AG04450 (cell line): ENCODE data around the gene PPM1M. TPM values are rescaled to one million over a fixed set of nuclear protein-coding genes. Genes with fewer than 3 reads are reported as not detected.

Experiments used
- CTCF ChIA-PET: fragments of 300-600, 350-600 bp; formaldehyde crosslinking; extraction: SDS; loops from one replicate; lab custom pipeline; 2022; ENCODE audit warnings: antibody characterized with exemption, inconsistent platforms; lab: Charles Lee
- POLR2A ChIA-PET: fragments of 350-600 bp; formaldehyde crosslinking; extraction: SDS; loops from one replicate; lab custom pipeline; 2021; ENCODE audit warnings: antibody characterized with exemption, inconsistent platforms; lab: Yijun Ruan, JAX
- DNase-seq: peaks from one replicate; pipeline ENCODE4 v3.0.0-alpha.2; 2011; ENCODE audit warnings: low read depth, low spot score
- H3K27ac ChIP-seq: one replicate; pipeline ENCODE4 v1.5.1; 2012; ENCODE audit warnings: low read depth, low read length, control low read depth
- H3K27me3 ChIP-seq: one replicate; pipeline ENCODE4 v1.6.0; 2012; ENCODE audit warnings: low read length; ENCODE audit not compliant: control insufficient read depth, insufficient read depth
- H3K4me3 ChIP-seq: 2 replicates; pipeline ENCODE4 v1.5.1; 2011; ENCODE audit warnings: mild to moderate bottlenecking, low read depth, low read length, control low read depth
- H3K9me3 ChIP-seq: 2 replicates; pipeline ENCODE4 v1.5.1; 2012; ENCODE audit warnings: low read length; ENCODE audit not compliant: control insufficient read depth, insufficient read depth
- polyA plus RNA-seq: library from polyadenylated mRNA; depleted of rRNA; stranded (reverse); fragments of >200 nt; gene quantifications from 2 replicates; pipeline ENCODE4 v1.2.3, GENCODE V29; 2011
- TF ChIP-seq, protein P1 (sequence below): IDR thresholded peaks from 2 replicates; pipeline ENCODE4 v1.5.1; 2011; ENCODE audit warnings: low read depth, low read length, control low read depth, inconsistent platforms

The PPM1M gene
- polyA plus RNA-seq, 1 experiment: 29.2 TPM

- Histone ChIP-seq H3K27ac (peak within 1 kb of the TSS; percentile 61), H3K27me3 (no peaks in the 10 kb centered on the region), H3K4me3 (peak within 1 kb of the TSS; percentile 90), H3K9me3 (no peaks in the 10 kb centered on the region)
- CTCF ChIA-PET: interaction anchor here (0.7 to 1.3 kb wide), 2 partner anchors 22 to 25 kb away, joined by 3 to 7 read pairs; no protein-coding TSS in a partner anchor
- peak; percentile 69 for DNase-seq
- TF ChIP-seq, protein P1, sequence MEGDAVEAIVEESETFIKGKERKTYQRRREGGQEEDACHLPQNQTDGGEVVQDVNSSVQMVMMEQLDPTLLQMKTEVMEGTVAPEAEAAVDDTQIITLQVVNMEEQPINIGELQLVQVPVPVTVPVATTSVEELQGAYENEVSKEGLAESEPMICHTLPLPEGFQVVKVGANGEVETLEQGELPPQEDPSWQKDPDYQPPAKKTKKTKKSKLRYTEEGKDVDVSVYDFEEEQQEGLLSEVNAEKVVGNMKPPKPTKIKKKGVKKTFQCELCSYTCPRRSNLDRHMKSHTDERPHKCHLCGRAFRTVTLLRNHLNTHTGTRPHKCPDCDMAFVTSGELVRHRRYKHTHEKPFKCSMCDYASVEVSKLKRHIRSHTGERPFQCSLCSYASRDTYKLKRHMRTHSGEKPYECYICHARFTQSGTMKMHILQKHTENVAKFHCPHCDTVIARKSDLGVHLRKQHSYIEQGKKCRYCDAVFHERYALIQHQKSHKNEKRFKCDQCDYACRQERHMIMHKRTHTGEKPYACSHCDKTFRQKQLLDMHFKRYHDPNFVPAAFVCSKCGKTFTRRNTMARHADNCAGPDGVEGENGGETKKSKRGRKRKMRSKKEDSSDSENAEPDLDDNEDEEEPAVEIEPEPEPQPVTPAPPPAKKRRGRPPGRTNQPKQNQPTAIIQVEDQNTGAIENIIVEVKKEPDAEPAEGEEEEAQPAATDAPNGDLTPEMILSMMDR: no peak
- POLR2A ChIA-PET: interaction anchor here (1.6 kb wide), 1 partner anchor 43 kb away, joined by 4 read pairs; the partner anchor contains the start of gene POC1A
These were observed 47.5 kb upstream of the PPM1M start, which contains the start of gene ALAS1 for GRCh38 chr3:52197842-52198625. ALAS1 (plus strand) TSS chr3:52198160; CDS start chr3:52199242, 1,082 bp downstream.

DNA sequence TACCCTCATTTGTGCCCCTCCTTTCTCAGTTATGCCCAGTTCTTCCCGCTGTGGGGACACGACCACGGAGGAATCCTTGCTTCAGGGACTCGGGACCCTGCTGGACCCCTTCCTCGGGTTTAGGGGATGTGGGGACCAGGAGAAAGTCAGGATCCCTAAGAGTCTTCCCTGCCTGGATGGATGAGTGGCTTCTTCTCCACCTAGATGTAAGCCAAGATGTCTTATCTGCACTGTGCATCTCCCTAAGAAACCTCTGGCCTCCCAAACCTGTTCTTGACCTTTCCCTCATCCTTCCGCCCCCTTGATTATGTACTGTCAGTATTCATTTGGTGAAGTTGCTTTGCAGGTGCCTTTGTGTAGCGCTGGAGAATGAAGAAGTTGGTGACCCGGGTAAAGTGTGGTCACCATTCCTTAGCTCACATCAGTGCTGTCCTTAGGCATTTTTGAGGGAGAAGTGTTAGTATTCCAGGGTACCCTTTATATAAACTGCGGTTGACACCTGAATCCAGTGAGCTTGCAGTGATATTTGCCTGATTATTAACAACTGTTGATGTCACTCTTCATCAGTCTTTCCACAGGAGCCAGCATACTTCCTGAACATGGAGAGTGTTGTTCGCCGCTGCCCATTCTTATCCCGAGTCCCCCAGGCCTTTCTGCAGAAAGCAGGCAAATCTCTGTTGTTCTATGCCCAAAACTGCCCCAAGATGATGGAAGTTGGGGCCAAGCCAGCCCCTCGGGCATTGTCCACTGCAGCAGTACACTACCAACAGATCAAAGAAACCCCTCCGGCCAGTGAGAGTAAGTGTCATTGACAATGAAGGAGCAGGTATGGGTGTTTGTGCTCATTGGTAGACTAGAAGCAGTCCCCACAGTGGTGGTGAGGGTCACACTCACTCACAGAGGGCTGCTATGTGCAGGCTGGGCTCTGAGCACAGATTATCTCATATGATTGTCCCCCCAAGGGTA, 46.6 kb upstream of the PPM1M start:
- H3K4me3 ChIP-seq: peak overlapping the region; percentile 90
- no peak for DNase-seq
- ChIA-PET CTCF (interaction anchor here (1.3 kb wide), 1 partner anchor 21 kb away, joined by 7 read pairs; no protein-coding TSS in a partner anchor), POLR2A (interaction anchor here (1.6 kb wide), 1 partner anchor 44 kb away, joined by 4 read pairs; the partner anchor contains the start of gene POC1A)
- TF ChIP-seq, protein P1: no peak
- H3K27ac ChIP-seq: peak overlapping the region; percentile 21
- no peaks in the 10 kb centered on the region for H3K27me3 ChIP-seq
- no peaks in the 10 kb centered on the region for H3K9me3 ChIP-seq

DNA sequence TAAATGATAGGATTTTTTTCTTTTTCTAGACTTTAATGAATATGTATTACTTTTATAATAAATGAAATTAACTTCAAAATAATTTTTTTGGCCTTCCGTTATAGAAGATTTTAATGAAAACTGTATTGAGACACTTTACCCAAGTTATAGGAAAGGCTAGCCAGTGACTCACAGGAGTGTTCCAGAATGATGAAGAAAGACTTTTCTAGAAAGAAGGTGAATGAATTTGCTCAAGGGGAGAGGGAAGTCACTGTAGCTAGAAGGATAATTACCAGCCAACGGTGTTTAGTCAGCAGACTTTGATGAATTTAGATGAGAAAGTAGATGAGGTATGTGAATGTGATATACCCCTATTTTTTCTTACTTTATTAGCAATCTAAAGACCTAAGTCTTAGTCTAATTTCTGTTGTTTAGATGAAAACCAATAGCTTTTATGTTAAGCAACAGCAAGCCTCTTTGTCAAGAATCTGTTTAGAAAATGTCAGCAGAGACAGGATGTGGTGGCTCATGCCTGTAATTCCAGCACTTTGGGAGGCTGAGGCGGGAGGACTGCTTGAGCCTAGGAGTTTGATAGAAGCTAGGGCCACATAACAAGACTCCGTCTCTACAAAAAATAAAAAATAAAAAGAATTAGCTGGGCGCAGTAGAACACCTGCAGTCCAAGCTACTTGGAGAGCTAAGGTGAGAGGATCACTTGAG, 44.4 kb upstream of the PPM1M start:
- ChIA-PET CTCF (interaction anchor here (0.6 to 2.4 kb wide), 6 partner anchors 8 to 197 kb away, joined by 3 to 23 read pairs (median 3); partner anchors contain the start of gene POC1A), POLR2A (interaction anchor here (1.4 to 2.3 kb wide), 2 partner anchors 8 to 16 kb away, joined by 3 to 6 read pairs; no protein-coding TSS in a partner anchor)
- H3K9me3 ChIP-seq: no peaks in the 10 kb centered on the region
- H3K4me3 ChIP-seq: no peak overlapping the region
- TF ChIP-seq, protein P1: no peak
- DNase-seq: no peak
- H3K27ac ChIP-seq: no peak overlapping the region
- no peaks in the 10 kb centered on the region for H3K27me3 ChIP-seq

GRCh38 chr3:52202384-52203077, 43.0 kb upstream of the PPM1M start:
- Histone ChIP-seq H3K27me3 (no peaks in the 10 kb centered on the region), H3K9me3 (no peaks in the 10 kb centered on the region), H3K27ac (peak overlapping the region; percentile 21), H3K4me3 (no peak overlapping the region)
- TF ChIP-seq, protein P1: no peak
- ChIA-PET CTCF (interaction anchor here (0.7 to 2.4 kb wide), 3 partner anchors 13 to 226 kb away, joined by 3 to 23 read pairs (median 4); no protein-coding TSS in a partner anchor), POLR2A (interaction anchor here (2.3 kb wide), 1 partner anchor 14 kb away, joined by 6 read pairs; no protein-coding TSS in a partner anchor)
- DNase-seq: no peak
